GM23338 (cell line): ENCODE results near the gene KCTD17. TPM values are rescaled to one million over a fixed set of nuclear protein-coding genes. Genes with fewer than 3 reads are reported as not detected.

ENCODE experiments used
- ATAC-seq: fragments of 200-7000 bp; cut with Tn5 transposase; 3 replicates; pipeline ENCODE4 v1.9.1; 2020
- DNase-seq: peaks from one replicate; pipeline ENCODE4 v3.0.0-alpha.2; 2015; ENCODE audit warnings: low spot score
- H2AFZ ChIP-seq: fragments of 200-600 bp; sonication (generic); 2 replicates; pipeline ENCODE4 v1.8.0; 2016; ENCODE audit warnings: antibody characterized with exemption, mild to moderate bottlenecking, moderate library complexity
- H3F3A ChIP-seq: fragments of 200-600 bp; sonication (generic); replicated peaks from 2 replicates; pipeline ENCODE4 v1.8.0; 2017; ENCODE audit warnings: antibody characterized with exemption, mixed run types, low read depth
- H3K27ac ChIP-seq: fragments of 200-600 bp; sonication (generic); 2 replicates; pipeline ENCODE4 v1.6.1; 2016; ENCODE audit warnings: low read depth
- H3K27me3 ChIP-seq: fragments of 200-600 bp; sonication (generic); 2 replicates; pipeline ENCODE4 v1.8.0; 2016; ENCODE audit warnings: mild to moderate bottlenecking, mixed run types, moderate library complexity; ENCODE audit not compliant: insufficient read depth
- H3K36me3 ChIP-seq: fragments of 200-600 bp; sonication (generic); 2 replicates; pipeline ENCODE4 v1.8.0; 2016; ENCODE audit warnings: mild to moderate bottlenecking; ENCODE audit not compliant: insufficient read depth
- H3K4me1 ChIP-seq: fragments of 200-600 bp; sonication (generic); 2 replicates; pipeline ENCODE4 v1.8.0; 2016; ENCODE audit warnings: mild to moderate bottlenecking, moderate library complexity; ENCODE audit not compliant: insufficient read depth
- H3K4me2 ChIP-seq: fragments of 200-600 bp; sonication (generic); 2 replicates; pipeline ENCODE4 v1.7.1; 2017; ENCODE audit warnings: mixed run types
- H3K4me3 ChIP-seq: fragments of 200-600 bp; sonication (generic); 2 replicates; pipeline ENCODE4 v1.6.1; 2016; ENCODE audit warnings: mixed run types
- H3K79me2 ChIP-seq: fragments of 200-600 bp; sonication (generic); replicated peaks from 2 replicates; pipeline ENCODE4 v1.8.0; 2017; ENCODE audit warnings: mild to moderate bottlenecking; ENCODE audit not compliant: insufficient read depth
- H3K9me2 ChIP-seq: fragments of 200-600 bp; sonication (generic); 2 replicates; pipeline ENCODE4 v1.8.0; 2017; ENCODE audit not compliant: insufficient read depth
- H4K20me1 ChIP-seq: fragments of 200-600 bp; sonication (generic); replicated peaks from 2 replicates; pipeline ENCODE4 v1.8.0; 2017; ENCODE audit warnings: mild to moderate bottlenecking; ENCODE audit not compliant: insufficient read depth
- H3K27ac Mint-ChIP-seq: 2 replicates; pipeline ENCODE4 v1.8.0; 2020; ENCODE audit warnings: inconsistent platforms, mild to moderate bottlenecking, moderate library complexity, mixed read lengths
- H3K27me3 Mint-ChIP-seq: 3 replicates; pipeline ENCODE4 v1.8.0; 2022; ENCODE audit warnings: low read depth, mild to moderate bottlenecking, moderate library complexity, mixed read lengths, inconsistent platforms; ENCODE audit not compliant: insufficient read depth, poor library complexity
- H3K36me3 Mint-ChIP-seq: 3 replicates; pipeline ENCODE4 v1.8.0; 2021; ENCODE audit warnings: low read depth, mild to moderate bottlenecking, inconsistent platforms, moderate library complexity, mixed read lengths
- H3K4me1 Mint-ChIP-seq: 3 replicates; pipeline ENCODE4 v1.8.0; 2020; ENCODE audit warnings: mild to moderate bottlenecking, inconsistent platforms, mixed read lengths
- H3K4me3 Mint-ChIP-seq: 3 replicates; pipeline ENCODE4 v1.8.0; 2021; ENCODE audit warnings: moderate library complexity, mild to moderate bottlenecking, inconsistent platforms, mixed read lengths
- H3K9me3 Mint-ChIP-seq: 3 replicates; pipeline ENCODE4 v1.8.0; 2020; ENCODE audit warnings: moderate library complexity, mild to moderate bottlenecking, inconsistent platforms, mixed read lengths
- EZH2 ChIP-seq: fragments of 200-600 bp; sonication (generic); IDR thresholded peaks from one replicate; pipeline ENCODE4 v1.8.0; 2017; ENCODE audit warnings: antibody characterized with exemption, mild to moderate bottlenecking, low read depth; ENCODE audit not compliant: unreplicated experiment
- ZNF331 ChIP-seq: fragments of 250-450 bp; sonication (Bioruptor Pico); IDR thresholded peaks from 2 replicates; pipeline ENCODE4 v1.5.0; 2020; ENCODE audit warnings: low read depth, mild to moderate bottlenecking, moderate library complexity
- polyA plus RNA-seq: library from polyadenylated mRNA; unstranded; fragments of >200 nt; fragmentation: Nextera tagmentation; extraction: Ambion mirVana; gene quantifications from 2 replicates; pipeline ENCODE4 v1.2.1, GENCODE V29; 2016
- total RNA-seq: library from RNA; depleted of rRNA; stranded (reverse); fragments of >200 nt; shearing (Covaris generic); gene quantifications from 2 replicates; pipeline ENCODE4 v1.2.3, GENCODE V29; 2014
- TF ChIP-seq, protein P1 (sequence below): IDR thresholded peaks from one replicate; pipeline ENCODE4 v1.6.1; 2018; ENCODE audit warnings: antibody characterized with exemption; ENCODE audit not compliant: unreplicated experiment
- TF ChIP-seq, protein P2 (sequence below), 2 experiments: fragments of 200-600 bp in 1 of 2; sonication (generic) in 1 of 2; conservative IDR thresholded peaks; 2 replicates each; pipeline versions ENCODE4 v1.5.1 to v1.6.1; 2016 to 2017; ENCODE audit warnings: antibody characterized with exemption in 2 of 2, low read depth in 2 of 2, mild to moderate bottlenecking in 2 of 2, moderate library complexity in 1 of 2

KCTD17 gene
- total and polyA plus RNA-seq, 2 experiments from 2014 or later = 25.1 to 35.0 TPM

DNA sequence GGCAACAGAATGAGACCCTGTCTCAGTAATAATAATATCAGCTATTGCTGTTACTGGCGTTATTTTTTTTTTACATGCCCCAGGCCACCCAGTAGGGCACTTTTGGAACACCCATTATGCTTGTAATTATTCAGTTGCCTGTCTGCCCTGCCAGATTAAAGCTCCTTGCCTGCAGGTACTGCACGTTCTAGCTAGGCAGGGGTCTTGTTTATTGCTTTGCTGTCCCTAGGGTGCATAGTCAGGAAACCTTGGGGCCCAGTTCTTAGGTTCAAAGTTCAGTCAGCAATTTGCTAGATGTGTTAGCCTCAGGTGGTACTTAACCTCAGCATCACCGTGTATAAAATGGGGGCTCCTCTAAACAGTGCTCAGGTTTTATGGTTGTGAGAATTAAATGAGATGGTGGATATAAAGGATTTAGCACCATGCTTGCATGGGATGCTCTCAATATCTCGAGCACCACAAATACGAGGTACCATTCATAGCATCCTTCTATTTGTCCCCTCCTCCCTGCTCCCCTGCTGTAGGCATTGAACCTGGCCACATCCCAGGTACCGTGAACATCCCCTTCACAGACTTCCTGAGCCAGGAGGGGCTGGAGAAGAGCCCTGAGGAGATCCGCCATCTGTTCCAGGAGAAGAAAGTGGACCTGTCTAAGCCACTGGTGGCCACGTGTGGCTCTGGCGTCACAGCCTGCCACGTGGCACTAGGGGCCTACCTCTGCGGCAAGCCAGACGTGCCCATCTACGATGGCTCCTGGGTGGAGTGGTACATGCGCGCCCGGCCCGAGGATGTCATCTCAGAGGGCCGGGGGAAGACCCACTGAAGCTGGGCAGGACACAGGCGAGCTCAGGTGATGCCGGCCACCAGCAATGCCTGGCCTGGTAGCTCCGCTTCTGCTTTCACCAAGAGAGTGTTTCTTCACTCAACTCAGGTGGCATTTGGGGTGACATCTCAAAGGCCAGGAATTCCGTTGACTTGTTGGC is 22.6 kb upstream of the KCTD17 start:
- no peak overlapping the region for H3K27ac ChIP-seq
- peaks cover 4% of the 10 kb centered on the region; the same call in 1 of the 2 replicates for H3K79me2 ChIP-seq
- H3K9me2 ChIP-seq = no peaks in the 10 kb centered on the region
- H3K4me3 ChIP-seq = no peak overlapping the region
- Mint-ChIP-seq H3K36me3 (peaks cover 39% of the 10 kb centered on the region), H3K9me3 (no peaks in the 10 kb centered on the region), H3K27ac (no peak overlapping the region), H3K4me1 (peaks cover 33% of the 10 kb centered on the region), H3K4me3 (no peak overlapping the region), H3K27me3 (peaks cover 11% of the 10 kb centered on the region)
- peaks cover 3% of the 10 kb centered on the region; the same call in 1 of the 2 replicates for H3K36me3 ChIP-seq
- H3F3A ChIP-seq = 0 out of 2 replicates have a peak, but pooled peaks cover 7% of the 10 kb centered on the region
- peaks cover 8% of the 10 kb centered on the region for H4K20me1 ChIP-seq
- DNase-seq = no peak
- ATAC-seq = no peak
- H3K27me3 ChIP-seq = no peaks in the 10 kb centered on the region
- no peak overlapping the region for H3K4me2 ChIP-seq
- H2AFZ ChIP-seq = no peak overlapping the region
- TF ChIP-seq EZH2 (no peak), ZNF331 (CRISPR knock-in tag) (no peak)
- TF ChIP-seq, protein P1, sequence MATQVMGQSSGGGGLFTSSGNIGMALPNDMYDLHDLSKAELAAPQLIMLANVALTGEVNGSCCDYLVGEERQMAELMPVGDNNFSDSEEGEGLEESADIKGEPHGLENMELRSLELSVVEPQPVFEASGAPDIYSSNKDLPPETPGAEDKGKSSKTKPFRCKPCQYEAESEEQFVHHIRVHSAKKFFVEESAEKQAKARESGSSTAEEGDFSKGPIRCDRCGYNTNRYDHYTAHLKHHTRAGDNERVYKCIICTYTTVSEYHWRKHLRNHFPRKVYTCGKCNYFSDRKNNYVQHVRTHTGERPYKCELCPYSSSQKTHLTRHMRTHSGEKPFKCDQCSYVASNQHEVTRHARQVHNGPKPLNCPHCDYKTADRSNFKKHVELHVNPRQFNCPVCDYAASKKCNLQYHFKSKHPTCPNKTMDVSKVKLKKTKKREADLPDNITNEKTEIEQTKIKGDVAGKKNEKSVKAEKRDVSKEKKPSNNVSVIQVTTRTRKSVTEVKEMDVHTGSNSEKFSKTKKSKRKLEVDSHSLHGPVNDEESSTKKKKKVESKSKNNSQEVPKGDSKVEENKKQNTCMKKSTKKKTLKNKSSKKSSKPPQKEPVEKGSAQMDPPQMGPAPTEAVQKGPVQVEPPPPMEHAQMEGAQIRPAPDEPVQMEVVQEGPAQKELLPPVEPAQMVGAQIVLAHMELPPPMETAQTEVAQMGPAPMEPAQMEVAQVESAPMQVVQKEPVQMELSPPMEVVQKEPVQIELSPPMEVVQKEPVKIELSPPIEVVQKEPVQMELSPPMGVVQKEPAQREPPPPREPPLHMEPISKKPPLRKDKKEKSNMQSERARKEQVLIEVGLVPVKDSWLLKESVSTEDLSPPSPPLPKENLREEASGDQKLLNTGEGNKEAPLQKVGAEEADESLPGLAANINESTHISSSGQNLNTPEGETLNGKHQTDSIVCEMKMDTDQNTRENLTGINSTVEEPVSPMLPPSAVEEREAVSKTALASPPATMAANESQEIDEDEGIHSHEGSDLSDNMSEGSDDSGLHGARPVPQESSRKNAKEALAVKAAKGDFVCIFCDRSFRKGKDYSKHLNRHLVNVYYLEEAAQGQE = no peak
- H3K4me1 ChIP-seq = peaks cover 14% of the 10 kb centered on the region; the same call in 1 of the 2 replicates

DNA sequence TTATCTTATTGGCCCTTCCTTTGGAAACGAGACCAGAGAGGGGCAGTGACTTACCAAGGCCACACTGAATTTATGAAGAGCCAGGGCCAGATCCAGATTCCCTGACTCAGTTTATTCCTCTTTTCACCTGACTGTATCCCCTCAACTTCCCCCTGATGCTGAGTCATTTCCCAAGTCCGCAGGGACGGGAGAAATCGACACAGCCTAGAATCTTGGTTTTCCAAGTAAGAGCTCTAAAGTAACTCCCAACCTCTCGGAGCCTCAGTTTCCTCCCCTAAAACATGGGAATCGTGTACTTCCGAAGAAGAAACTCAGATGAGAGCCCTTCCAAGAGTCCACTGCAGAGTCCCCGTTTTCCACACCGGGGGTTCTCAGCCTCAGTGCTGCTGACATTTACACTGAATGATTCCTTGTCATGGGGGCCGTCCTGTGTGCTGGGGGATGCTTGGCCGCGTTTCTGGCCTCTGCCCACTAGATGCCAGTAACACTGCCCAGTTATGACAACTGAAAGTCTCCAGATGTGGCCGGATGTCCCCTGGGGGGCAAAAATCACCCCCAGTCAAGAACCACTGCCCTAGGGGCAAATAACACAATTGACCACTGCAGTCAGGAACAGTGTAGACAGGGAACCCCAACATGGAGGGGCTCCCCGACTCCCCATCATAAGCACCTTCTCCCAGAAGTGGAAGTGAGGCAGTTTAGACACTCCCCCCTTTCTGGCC is 20.8 kb upstream of the KCTD17 start:
- DNase-seq = no peak
- peak overlapping the region; percentile 82 for H3K27ac Mint-ChIP-seq

More for the DNA sequence above, 20.8 kb upstream of the KCTD17 start:
- Histone ChIP-seq H2AFZ (no peak overlapping the region), H3K27ac (no peak overlapping the region), H3K36me3 (peaks cover 3% of the 10 kb centered on the region; the same call in 1 of the 2 replicates), H3K27me3 (no peaks in the 10 kb centered on the region), H3K9me2 (no peaks in the 10 kb centered on the region), H3K79me2 (no peaks in the 10 kb centered on the region), H4K20me1 (peaks cover 8% of the 10 kb centered on the region), H3K4me1 (peaks cover 14% of the 10 kb centered on the region; the same call in 1 of the 2 replicates), H3K4me3 (no peak overlapping the region), H3F3A (0 out of 2 replicates have a peak, but pooled peaks cover 7% of the 10 kb centered on the region), H3K4me2 (no peak overlapping the region)
- ATAC-seq = peak; percentile 56
- Mint-ChIP-seq H3K9me3 (no peaks in the 10 kb centered on the region), H3K27me3 (peaks cover 8% of the 10 kb centered on the region), H3K4me1 (peaks cover 35% of the 10 kb centered on the region), H3K4me3 (no peak overlapping the region), H3K36me3 (peaks cover 27% of the 10 kb centered on the region)
- TF ChIP-seq ZNF331 (CRISPR knock-in tag) = no peak
- TF ChIP-seq, protein P2, sequence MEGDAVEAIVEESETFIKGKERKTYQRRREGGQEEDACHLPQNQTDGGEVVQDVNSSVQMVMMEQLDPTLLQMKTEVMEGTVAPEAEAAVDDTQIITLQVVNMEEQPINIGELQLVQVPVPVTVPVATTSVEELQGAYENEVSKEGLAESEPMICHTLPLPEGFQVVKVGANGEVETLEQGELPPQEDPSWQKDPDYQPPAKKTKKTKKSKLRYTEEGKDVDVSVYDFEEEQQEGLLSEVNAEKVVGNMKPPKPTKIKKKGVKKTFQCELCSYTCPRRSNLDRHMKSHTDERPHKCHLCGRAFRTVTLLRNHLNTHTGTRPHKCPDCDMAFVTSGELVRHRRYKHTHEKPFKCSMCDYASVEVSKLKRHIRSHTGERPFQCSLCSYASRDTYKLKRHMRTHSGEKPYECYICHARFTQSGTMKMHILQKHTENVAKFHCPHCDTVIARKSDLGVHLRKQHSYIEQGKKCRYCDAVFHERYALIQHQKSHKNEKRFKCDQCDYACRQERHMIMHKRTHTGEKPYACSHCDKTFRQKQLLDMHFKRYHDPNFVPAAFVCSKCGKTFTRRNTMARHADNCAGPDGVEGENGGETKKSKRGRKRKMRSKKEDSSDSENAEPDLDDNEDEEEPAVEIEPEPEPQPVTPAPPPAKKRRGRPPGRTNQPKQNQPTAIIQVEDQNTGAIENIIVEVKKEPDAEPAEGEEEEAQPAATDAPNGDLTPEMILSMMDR (conservative IDR thresholded peaks at IDR 0.05; ENCODE audit: low read depth in 2 of 2) = peak; percentile 45
